HL-60 (cell line): ENCODE results near the gene GLUL.

Experiments used
- DNase-seq, 2 experiments: peaks; one replicate each; pipeline ENCODE4 v3.0.0-alpha.2; 2010 to 2020; ENCODE audit warnings: low read depth in 1 of 2, low spot score in 1 of 2
- H3K27ac ChIP-seq: fragments of 250-450 bp; sonication (Bioruptor Pico); replicated peaks from 2 replicates; pipeline ENCODE4 v1.5.1; 2020; ENCODE audit warnings: mild to moderate bottlenecking, moderate library complexity
- H3K27me3 ChIP-seq: fragments of 250-450 bp; sonication (Bioruptor Pico); 2 replicates; pipeline ENCODE4 v1.5.1; 2021; ENCODE audit warnings: mild to moderate bottlenecking, moderate library complexity; ENCODE audit not compliant: insufficient read depth, poor library complexity, severe bottlenecking
- H3K4me3 ChIP-seq: replicated peaks from 2 replicates; pipeline ENCODE4 v1.5.1; 2011; ENCODE audit warnings: mild to moderate bottlenecking, control low read depth, low read length; ENCODE audit not compliant: insufficient read depth
- CTCF ChIP-seq: IDR thresholded peaks from one replicate; pipeline ENCODE4 v1.5.1; 2011; ENCODE audit warnings: low read length, control low read depth, inconsistent platforms; ENCODE audit not compliant: insufficient read depth
- GABPA ChIP-seq: IDR thresholded peaks from 2 replicates; pipeline ENCODE4 v1.6.1; 2012; ENCODE audit warnings: low read depth
- POLR2AphosphoS5 ChIP-seq: IDR thresholded peaks from 2 replicates; pipeline ENCODE4 v1.6.1; 2012; ENCODE audit warnings: low read depth
- REST ChIP-seq: IDR thresholded peaks from 2 replicates; pipeline ENCODE4 v1.6.1; 2012; ENCODE audit warnings: low read depth; ENCODE audit not compliant: insufficient replicate concordance
- SPI1 ChIP-seq: IDR thresholded peaks from 2 replicates; pipeline ENCODE4 v1.6.1; 2012; ENCODE audit warnings: low read depth, mild to moderate bottlenecking, borderline replicate concordance

The GLUL gene

GRCh38 chr1:182374101-182374834 lies 17.3 kb downstream of the GLUL start:
- no peaks in the 10 kb centered on the region for H3K27me3 ChIP-seq
- no peak overlapping the region for H3K27ac ChIP-seq
- DNase-seq = no peak
- no peak for TF ChIP-seq REST
- no peak for TF ChIP-seq POLR2AphosphoS5
- no peak for TF ChIP-seq GABPA
- TF ChIP-seq CTCF = no peak
- no peak for TF ChIP-seq SPI1
- H3K4me3 ChIP-seq = no peak overlapping the region

- Histone ChIP-seq H3K27me3 (no peaks in the 10 kb centered on the region), H3K4me3 (no peak overlapping the region), H3K27ac (no peak overlapping the region)
- TF ChIP-seq REST (no peak), POLR2AphosphoS5 (no peak), SPI1 (no peak), GABPA (no peak), CTCF (no peak)
- no peak for DNase-seq
Observed at GRCh38 chr1:182370532-182370931, 21.1 kb downstream of the GLUL start.

- no peak overlapping the region for H3K4me3 ChIP-seq
- no peak for TF ChIP-seq SPI1
- no peak for TF ChIP-seq GABPA
- TF ChIP-seq REST = no peak
- TF ChIP-seq CTCF = no peak
- TF ChIP-seq POLR2AphosphoS5 = no peak
Observed at GRCh38 chr1:182368903-182369302, 22.7 kb downstream of the GLUL start.

More at GRCh38 chr1:182368903-182369302, 22.7 kb downstream of the GLUL start:
- Histone ChIP-seq H3K27ac (no peak overlapping the region), H3K27me3 (no peaks in the 10 kb centered on the region)
- no peak for DNase-seq
